ENCODE results near the gene EIF1AD.
"Not testable (repeated sequence)": the region's sequence is repeated elsewhere in the genome, so short reads cannot be mapped to it uniquely, and the experiment has no call there.

EIF1AD gene

GRCh38 chr11:66001942-66002647 lies at the start of gene EIF1AD, which contains the start of gene BANF1:
EIF1AD (minus strand) TSS chr11:66002157; CDS start chr11:66000389, 1,768 bp downstream.
BANF1 (plus strand) TSS chr11:66002503; CDS start chr11:66003251, 748 bp downstream.
- DNase-seq, result peak; percentile 88

GRCh38 chr11:66051371-66051765 lies 49.4 kb upstream of the EIF1AD start:
- DNase-seq, result no peak

- no peak for DNase-seq
Observed at GRCh38 chr11:66050581-66051231, 48.7 kb upstream of the EIF1AD start.

- no peak for DNase-seq
Observed at GRCh38 chr11:66048547-66049323, 46.8 kb upstream of the EIF1AD start, which contains the start of gene GAL3ST3. GAL3ST3 (minus strand) TSS chr11:66049161; CDS start chr11:66045415, 3,746 bp downstream.

- DNase-seq, result no peak
Observed at GRCh38 chr11:66047541-66048365, 45.8 kb upstream of the EIF1AD start.

GRCh38 chr11:66046901-66047300 lies 44.9 kb upstream of the EIF1AD start:
- no peak for DNase-seq

GRCh38 chr11:66045177-66045639 lies 43.3 kb upstream of the EIF1AD start:
- DNase-seq, result peak; percentile 79 to 80

GRCh38 chr11:66044757-66045156 lies 42.8 kb upstream of the EIF1AD start:
- peak; percentile 21 to 22 for DNase-seq

GRCh38 chr11:66042996-66043906 lies 41.3 kb upstream of the EIF1AD start:
- DNase-seq, result no peak

- no peak for DNase-seq
Observed at GRCh38 chr11:66042227-66042995, 40.5 kb upstream of the EIF1AD start.

GRCh38 chr11:66039765-66040164 lies 37.8 kb upstream of the EIF1AD start:
- no peak for DNase-seq

- no peak for DNase-seq
Observed at GRCh38 chr11:66037327-66037726, 35.4 kb upstream of the EIF1AD start.

- DNase-seq, result no peak
Observed at GRCh38 chr11:66036334-66036710, 34.4 kb upstream of the EIF1AD start.

- DNase-seq, result no peak
Observed at GRCh38 chr11:66035653-66036333, 33.8 kb upstream of the EIF1AD start.

- no peak for DNase-seq
Observed at GRCh38 chr11:66032957-66033735, 31.2 kb upstream of the EIF1AD start.

GRCh38 chr11:66026017-66026529 lies 24.1 kb upstream of the EIF1AD start, which contains the start of gene CATSPER1:
CATSPER1 (minus strand) TSS chr11:66026479; CDS start chr11:66026379, 100 bp downstream.
- DNase-seq, result no peak

GRCh38 chr11:66023186-66023440 lies 21.2 kb upstream of the EIF1AD start:
- not testable (repeated sequence) for DNase-seq

- peak; percentile 68 to 73 for DNase-seq
Observed at GRCh38 chr11:66022401-66023185, 20.6 kb upstream of the EIF1AD start.
